GM12872 (cell line): ENCODE results near the gene SYNJ2.

Source experiments
- CTCF ChIP-seq: IDR thresholded peaks from 3 replicates; pipeline ENCODE4 v1.5.1; 2011; ENCODE audit warnings: low read depth, mild to moderate bottlenecking, low read length, moderate library complexity; ENCODE audit not compliant: insufficient read depth

SYNJ2 gene

GRCh38 chr6:157999168-158000051 is 17.7 kb downstream of the SYNJ2 start:
- TF ChIP-seq CTCF = no peak

- no peak for TF ChIP-seq CTCF
These were observed 19.1 kb downstream of the SYNJ2 start for GRCh38 chr6:158000530-158001307.

- no peak for TF ChIP-seq CTCF
These were observed 20.7 kb downstream of the SYNJ2 start for GRCh38 chr6:158002249-158002950.

GRCh38 chr6:158002951-158003853 is 21.5 kb downstream of the SYNJ2 start:
- no peak for TF ChIP-seq CTCF

GRCh38 chr6:158003910-158004700 is 22.4 kb downstream of the SYNJ2 start:
- no peak for TF ChIP-seq CTCF

- TF ChIP-seq CTCF = no peak
These were observed 23.0 kb downstream of the SYNJ2 start for GRCh38 chr6:158004701-158005095.
